OCI-LY1 (cell line): ENCODE results near the gene ICA1.

Source experiments
- H2AFZ ChIP-seq: fragments of 200-600 bp; sonication (generic), shearing (Covaris generic); 2 replicates; pipeline ENCODE4 v1.6.0; 2014; ENCODE audit warnings: antibody characterized with exemption, mild to moderate bottlenecking, low read length
- H3F3A ChIP-seq: fragments of 200-600 bp; sonication (generic), shearing (Covaris generic); 2 replicates; pipeline ENCODE4 v1.6.0; 2014; ENCODE audit warnings: mild to moderate bottlenecking, antibody characterized with exemption, low read length, moderate library complexity; ENCODE audit not compliant: insufficient read depth
- H3K27ac ChIP-seq: fragments of 200-600 bp; sonication (generic); 2 replicates; pipeline ENCODE4 v1.5.1; 2014; ENCODE audit warnings: low read length, mixed run types, mild to moderate bottlenecking, low read depth; ENCODE audit not compliant: poor library complexity, severe bottlenecking
- H3K27me3 ChIP-seq: fragments of 200-600 bp; sonication (generic); 2 replicates; pipeline ENCODE4 v1.6.0; 2014; ENCODE audit warnings: antibody characterized with exemption, mild to moderate bottlenecking, low read length, moderate library complexity; ENCODE audit not compliant: insufficient read depth
- H3K36me3 ChIP-seq: fragments of 200-600 bp; sonication (generic); 2 replicates; pipeline ENCODE4 v1.6.1; 2014; ENCODE audit warnings: mild to moderate bottlenecking, antibody characterized with exemption, low read length, moderate library complexity, mixed read lengths; ENCODE audit not compliant: insufficient read depth
- H3K4me1 ChIP-seq: fragments of 200-600 bp; sonication (generic); 2 replicates; pipeline ENCODE4 v1.5.1; 2014; ENCODE audit warnings: mild to moderate bottlenecking, low read length, moderate library complexity; ENCODE audit not compliant: insufficient read depth, severe bottlenecking
- H3K4me2 ChIP-seq: fragments of 200-600 bp; sonication (generic), shearing (Covaris generic); 2 replicates; pipeline ENCODE4 v1.6.1; 2014; ENCODE audit warnings: low read length
- H3K4me3 ChIP-seq: fragments of 200-600 bp; sonication (generic); 2 replicates; pipeline ENCODE4 v1.5.1; 2014; ENCODE audit warnings: low read length, low read depth, mild to moderate bottlenecking, mixed read lengths; ENCODE audit not compliant: poor library complexity, severe bottlenecking
- H3K79me2 ChIP-seq: fragments of 200-600 bp; shearing (Covaris generic); 2 replicates; pipeline ENCODE4 v1.6.1; 2016; ENCODE audit warnings: mixed run types, low read length, mixed read lengths; ENCODE audit not compliant: insufficient read depth
- H3K9ac ChIP-seq: fragments of 200-600 bp; sonication (generic), shearing (Covaris generic); 2 replicates; pipeline ENCODE4 v1.6.1; 2014; ENCODE audit warnings: mild to moderate bottlenecking, low read length, mixed read lengths
- H3K9me2 ChIP-seq: fragments of 200-600 bp; sonication (generic), shearing (Covaris generic); 2 replicates; pipeline ENCODE4 v1.6.1; 2014; ENCODE audit warnings: low read depth, mild to moderate bottlenecking, low read length, mixed read lengths
- H3K9me3 ChIP-seq: fragments of 200-600 bp; shearing (Covaris generic); 2 replicates; pipeline ENCODE4 v1.6.1; 2014; ENCODE audit warnings: low read length, mixed read lengths
- H4K20me1 ChIP-seq: fragments of 200-600 bp; sonication (generic), shearing (Covaris generic); 2 replicates; pipeline ENCODE4 v1.6.0; 2016; ENCODE audit warnings: mild to moderate bottlenecking, low read length; ENCODE audit not compliant: insufficient read depth
- CTCF ChIP-seq: fragments of 200-600 bp; sonication (generic), shearing (Covaris generic); IDR thresholded peaks from 2 replicates; pipeline ENCODE4 v1.5.1; 2017; ENCODE audit warnings: mild to moderate bottlenecking, antibody characterized with exemption, low read length, moderate library complexity, mixed read lengths
- EZH2 ChIP-seq: fragments of 200-600 bp; sonication (generic), shearing (Covaris generic); IDR thresholded peaks from 2 replicates; pipeline ENCODE4 v1.8.0; 2017; ENCODE audit warnings: borderline replicate concordance, mixed run types, mild to moderate bottlenecking, antibody characterized with exemption, low read length, moderate library complexity, mixed read lengths

ICA1 gene

GRCh38 chr7:8089036-8089780 is 172.8 kb downstream of the ICA1 start:
- H3K9me2 ChIP-seq = no peaks in the 10 kb centered on the region
- H3K36me3 ChIP-seq = peaks cover 35% of the 10 kb centered on the region
- no peak overlapping the region for H2AFZ ChIP-seq
- no peak overlapping the region for H3K4me3 ChIP-seq
- TF ChIP-seq CTCF (no peak), EZH2 (no peak)
- H3K9ac ChIP-seq = no peak overlapping the region
- H4K20me1 ChIP-seq = no peaks in the 10 kb centered on the region
- H3K79me2 ChIP-seq = no peaks in the 10 kb centered on the region
- no peaks in the 10 kb centered on the region for H3K27me3 ChIP-seq
- H3K27ac ChIP-seq = no peak overlapping the region
- H3K4me2 ChIP-seq = no peak overlapping the region
- H3K4me1 ChIP-seq = no peaks in the 10 kb centered on the region
- no peaks in the 10 kb centered on the region for H3F3A ChIP-seq
- no peaks in the 10 kb centered on the region for H3K9me3 ChIP-seq

DNA sequence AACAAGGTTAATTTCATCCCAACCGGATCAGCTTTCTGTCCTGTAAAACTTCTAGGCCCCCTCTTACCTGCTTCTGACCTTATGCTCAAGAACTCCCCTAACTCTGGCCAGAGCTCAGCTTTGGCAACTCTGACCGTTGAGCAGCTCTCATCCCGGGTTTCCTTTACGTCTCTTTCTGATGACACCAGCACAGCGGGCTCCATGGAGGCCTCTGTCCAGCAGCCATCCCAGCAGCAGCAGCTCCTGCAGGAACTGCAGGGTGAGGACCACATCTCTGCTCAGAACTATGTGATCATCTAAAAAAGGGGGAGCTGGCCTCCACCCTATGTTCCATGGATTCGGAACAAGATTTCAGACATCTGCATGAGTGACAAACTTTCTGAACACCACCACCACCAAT is 175.7 kb downstream of the ICA1 start:
- Histone ChIP-seq H3K4me1 (no peaks in the 10 kb centered on the region), H3K79me2 (no peaks in the 10 kb centered on the region), H3K9me3 (no peaks in the 10 kb centered on the region), H3K27me3 (no peaks in the 10 kb centered on the region), H3K4me3 (no peak overlapping the region), H3K9me2 (no peaks in the 10 kb centered on the region), H3K9ac (no peak overlapping the region), H3K4me2 (no peak overlapping the region), H2AFZ (no peak overlapping the region), H3K27ac (no peak overlapping the region), H4K20me1 (no peaks in the 10 kb centered on the region), H3F3A (no peaks in the 10 kb centered on the region), H3K36me3 (peaks cover 41% of the 10 kb centered on the region)
- TF ChIP-seq EZH2 = no peak
- no peak for TF ChIP-seq CTCF

- no peaks in the 10 kb centered on the region for H4K20me1 ChIP-seq
- H3K9me2 ChIP-seq = no peaks in the 10 kb centered on the region
- H3K36me3 ChIP-seq = peaks cover 48% of the 10 kb centered on the region
- no peak overlapping the region for H3K27ac ChIP-seq
- H3K79me2 ChIP-seq = no peaks in the 10 kb centered on the region
- TF ChIP-seq CTCF (no peak), EZH2 (no peak)
- H3K27me3 ChIP-seq = no peaks in the 10 kb centered on the region
- H3K9me3 ChIP-seq = no peaks in the 10 kb centered on the region
- no peak overlapping the region for H3K4me3 ChIP-seq
- H3F3A ChIP-seq = no peaks in the 10 kb centered on the region
- no peak overlapping the region for H3K9ac ChIP-seq
- H2AFZ ChIP-seq = no peak overlapping the region
- no peaks in the 10 kb centered on the region for H3K4me1 ChIP-seq
- no peak overlapping the region for H3K4me2 ChIP-seq
Observed at GRCh38 chr7:8085420-8085819, 176.5 kb downstream of the ICA1 start.
